ENCODE measurements around the gene IGDCC3.

GRCh38 chr15:65290228-65290627 is 87.6 kb downstream of the IGDCC3 start:
- TF ChIP-seq, protein P1, sequence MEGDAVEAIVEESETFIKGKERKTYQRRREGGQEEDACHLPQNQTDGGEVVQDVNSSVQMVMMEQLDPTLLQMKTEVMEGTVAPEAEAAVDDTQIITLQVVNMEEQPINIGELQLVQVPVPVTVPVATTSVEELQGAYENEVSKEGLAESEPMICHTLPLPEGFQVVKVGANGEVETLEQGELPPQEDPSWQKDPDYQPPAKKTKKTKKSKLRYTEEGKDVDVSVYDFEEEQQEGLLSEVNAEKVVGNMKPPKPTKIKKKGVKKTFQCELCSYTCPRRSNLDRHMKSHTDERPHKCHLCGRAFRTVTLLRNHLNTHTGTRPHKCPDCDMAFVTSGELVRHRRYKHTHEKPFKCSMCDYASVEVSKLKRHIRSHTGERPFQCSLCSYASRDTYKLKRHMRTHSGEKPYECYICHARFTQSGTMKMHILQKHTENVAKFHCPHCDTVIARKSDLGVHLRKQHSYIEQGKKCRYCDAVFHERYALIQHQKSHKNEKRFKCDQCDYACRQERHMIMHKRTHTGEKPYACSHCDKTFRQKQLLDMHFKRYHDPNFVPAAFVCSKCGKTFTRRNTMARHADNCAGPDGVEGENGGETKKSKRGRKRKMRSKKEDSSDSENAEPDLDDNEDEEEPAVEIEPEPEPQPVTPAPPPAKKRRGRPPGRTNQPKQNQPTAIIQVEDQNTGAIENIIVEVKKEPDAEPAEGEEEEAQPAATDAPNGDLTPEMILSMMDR (IDR thresholded peaks at IDR 0.05; ENCODE audit: poor library complexity, severe bottlenecking): no peak
- TF ChIP-seq RAD21 (conservative IDR thresholded peaks at IDR 0.05) (no peak), TAF1 (IDR thresholded peaks at IDR 0.05; ENCODE audit: low read depth) (no peak), MXI1 (conservative IDR thresholded peaks at IDR 0.05; ENCODE audit: poor library complexity, severe bottlenecking) (no peak), POLR2AphosphoS5 (IDR thresholded peaks at IDR 0.05) (no peak)
